Ovary (tissue), 9 donors: ENCODE data around the gene DIO1. TPM values are rescaled to one million over a fixed set of nuclear protein-coding genes. Genes with fewer than 3 reads are reported as not detected.

Source experiments
- DNase-seq, 5 donors: peaks; one replicate each; pipeline ENCODE4 v3.0.0-alpha.2; 2019 to 2020
- H3K27ac ChIP-seq, 2 donors: fragments of 200-600 bp; one replicate each; pipeline versions ENCODE4 v1.5.1 to v1.8.0; 2019 to 2022
- H3K27me3 ChIP-seq: fragments of 200-600 bp; one replicate; pipeline ENCODE4 v1.8.0; 2022
- H3K36me3 ChIP-seq: fragments of 200-600 bp; sonication (generic); one replicate; pipeline ENCODE4 v1.5.1; 2019
- H3K4me1 ChIP-seq: one replicate; pipeline ENCODE4 v1.8.1; 2013; ENCODE audit warnings: mild to moderate bottlenecking, moderate library complexity; ENCODE audit not compliant: insufficient read depth
- H3K4me3 ChIP-seq: fragments of 200-600 bp; sonication (generic); one replicate; pipeline ENCODE4 v1.5.1; 2017
- H3K9me3 ChIP-seq, 2 donors: fragments of 200-600 bp in 1 of 2; sonication (generic) in 1 of 2; one replicate each; pipeline versions ENCODE4 v1.5.1 to v1.8.1; 2013 to 2019; ENCODE audit warnings: mild to moderate bottlenecking in 1 of 2, moderate library complexity in 1 of 2
- EP300 ChIP-seq: sonication (generic); formaldehyde crosslinking; IDR thresholded peaks from one replicate; pipeline ENCODE4 v1.6.1; 2017; ENCODE audit warnings: antibody characterized with exemption
- POLR2A ChIP-seq: fragments of 450-650 bp; IDR thresholded peaks from one replicate; pipeline ENCODE4 v1.6.1; 2017; ENCODE audit warnings: antibody characterized with exemption, mild to moderate bottlenecking, moderate library complexity
- WGBS, 3 donors: extraction: QIAGEN DNeasy Blood & Tissue Kit in 1 of 3; methylation state at CpG; one replicate each; pipeline versions ENCODE4 v1.1.5 to v1.1.7; 2013 to 2017; 5-methylcytosine and 5-hydroxymethylcytosine counted together
- intact Hi-C, 4 donors: fragments of 100-400 bp; cut with DNase I; formaldehyde crosslinking; loops; one replicate each; pipeline versions ENCODE4 v1.11.0 to v1.15.1; 2022 to 2023
- polyA plus RNA-seq, 2 donors: library from polyadenylated mRNA; stranded (reverse); fragments of 200-250 nt in 1 of 2; fragments of 350-450 nt in 1 of 2; fragmentation: Illumina TruSeq in 1 of 2; extraction: RNeasy Lipid Tissue Mini Kit (QIAGEN cat#74804) in 1 of 2; gene quantifications; one replicate each; pipeline ENCODE4 v1.2.3, GENCODE V29; 2013 to 2014
- total RNA-seq, 7 donors: library from RNA; depleted of rRNA in 2 of 7; stranded (reverse); fragments of >200 nt in 2 of 7; fragmentation: NEBNext Ultra II Directional in 3 of 7; extraction: Animal tissue kit (Norgen Biotek cat#: 25700) in 3 of 7; gene quantifications; one replicate each; pipeline versions ENCODE4 v1.1.0 to v1.2.4, GENCODE V29; 2016 to 2023
- TF ChIP-seq, protein P1 (sequence below), 3 donors: fragments of 450-650 bp in 2 of 3; fragments of 200-600 bp in 1 of 3; IDR thresholded peaks; one replicate each; pipeline versions ENCODE4 v1.5.1 to v1.8.0; 2016 to 2022; ENCODE audit warnings: antibody characterized with exemption in 3 of 3, mild to moderate bottlenecking in 1 of 3
- donor health status: DM: no; HTN: no; CAD: no; lungs with moderate emphysema.
- donor health status: DM: no; HTN: no; CAD: no.
- donor health status: Bipolar disorder and iron deficiency.
- donor health status: DM: yes; HTN: yes; CAD: no.
- donor health status: DM: no; HTN: no; CAD: no.
- donor health status: DM: yes; HTN: yes; CAD: no.

The DIO1 gene
- total and polyA plus RNA-seq, 9 donors = 0.46 TPM; not detected in 8

DNA sequence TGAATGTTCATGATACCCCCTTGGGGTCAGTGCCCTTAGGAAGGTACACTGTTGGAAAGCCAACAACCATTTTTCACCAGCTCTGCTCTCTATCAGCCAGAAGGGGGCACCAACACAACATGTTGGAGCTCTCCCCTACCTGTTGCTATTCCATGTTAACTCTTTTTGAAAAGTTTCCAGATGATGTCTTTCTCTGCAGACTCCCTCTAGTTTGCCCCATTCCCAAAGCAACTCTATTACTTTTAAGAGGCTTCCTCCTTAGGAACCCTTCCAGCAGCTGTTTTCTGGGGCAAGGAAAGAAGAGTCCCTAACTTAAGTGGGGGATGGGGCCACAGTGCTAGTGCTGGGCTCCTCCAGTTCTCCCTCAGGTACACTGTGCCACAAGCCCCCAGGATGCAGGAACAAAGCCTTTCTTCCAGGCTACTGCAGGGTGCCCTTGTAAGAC is 33.0 kb upstream of the DIO1 start:
- Histone ChIP-seq H3K4me3 (no peak overlapping the region), H3K27ac (no peak overlapping the region), H3K36me3 (no peaks in the 10 kb centered on the region), H3K4me1 (no peaks in the 10 kb centered on the region), H3K9me3 (no peaks in the 10 kb centered on the region), H3K27me3 (no peaks in the 10 kb centered on the region)
- no peak for TF ChIP-seq POLR2A
- TF ChIP-seq, protein P1, sequence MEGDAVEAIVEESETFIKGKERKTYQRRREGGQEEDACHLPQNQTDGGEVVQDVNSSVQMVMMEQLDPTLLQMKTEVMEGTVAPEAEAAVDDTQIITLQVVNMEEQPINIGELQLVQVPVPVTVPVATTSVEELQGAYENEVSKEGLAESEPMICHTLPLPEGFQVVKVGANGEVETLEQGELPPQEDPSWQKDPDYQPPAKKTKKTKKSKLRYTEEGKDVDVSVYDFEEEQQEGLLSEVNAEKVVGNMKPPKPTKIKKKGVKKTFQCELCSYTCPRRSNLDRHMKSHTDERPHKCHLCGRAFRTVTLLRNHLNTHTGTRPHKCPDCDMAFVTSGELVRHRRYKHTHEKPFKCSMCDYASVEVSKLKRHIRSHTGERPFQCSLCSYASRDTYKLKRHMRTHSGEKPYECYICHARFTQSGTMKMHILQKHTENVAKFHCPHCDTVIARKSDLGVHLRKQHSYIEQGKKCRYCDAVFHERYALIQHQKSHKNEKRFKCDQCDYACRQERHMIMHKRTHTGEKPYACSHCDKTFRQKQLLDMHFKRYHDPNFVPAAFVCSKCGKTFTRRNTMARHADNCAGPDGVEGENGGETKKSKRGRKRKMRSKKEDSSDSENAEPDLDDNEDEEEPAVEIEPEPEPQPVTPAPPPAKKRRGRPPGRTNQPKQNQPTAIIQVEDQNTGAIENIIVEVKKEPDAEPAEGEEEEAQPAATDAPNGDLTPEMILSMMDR (IDR thresholded peaks at IDR 0.05) = peak; percentile 44 to 53 (median 49)
- intact Hi-C loops = loop anchor here in 3 of 4 donors (5.0 to 10.0 kb wide), 4 partner anchors 634 to 954 kb away; partner anchors contain the start of gene TTC22 (in 1 of the 3)
- DNase-seq = peak in 3 of 5 donors; percentile 26 to 37 (median 35)

DNA sequence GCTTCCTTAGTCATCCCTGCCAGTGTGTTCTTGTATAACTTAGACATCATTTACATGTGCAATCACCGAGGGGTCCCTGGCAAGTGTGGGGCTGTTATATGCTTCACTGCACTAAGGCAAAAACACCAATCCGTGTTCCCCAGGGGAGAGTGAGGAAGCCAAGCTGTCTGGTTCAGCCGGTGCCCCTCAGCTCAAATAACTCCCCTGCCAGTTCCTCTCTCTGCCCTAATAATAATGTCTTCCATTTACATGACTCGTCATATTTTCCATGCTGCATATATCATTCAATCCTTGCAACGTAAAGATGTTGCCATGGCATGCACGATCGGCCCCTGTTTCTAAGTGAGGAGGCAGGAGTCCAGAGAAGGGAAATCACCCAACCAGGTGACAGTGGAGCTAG is 31.5 kb upstream of the DIO1 start:
- Histone ChIP-seq H3K36me3 (no peaks in the 10 kb centered on the region), H3K27ac (no peak overlapping the region), H3K27me3 (no peaks in the 10 kb centered on the region), H3K4me3 (no peak overlapping the region), H3K4me1 (no peaks in the 10 kb centered on the region), H3K9me3 (no peaks in the 10 kb centered on the region)
- intact Hi-C loops = loop anchor here in 3 of 4 donors (5.0 to 10.0 kb wide), 4 partner anchors 632 to 952 kb away; partner anchors contain the start of gene TTC22 (in 1 of the 3)
- DNase-seq = no peak
- WGBS, 3 donors = 68 to 74% (median 69%) methylated on average over 7 of the region's 7 CpGs
- no peak for TF ChIP-seq POLR2A
- TF ChIP-seq EP300 = no peak
- TF ChIP-seq, protein P1 (IDR thresholded peaks at IDR 0.05) = no peak

DNA sequence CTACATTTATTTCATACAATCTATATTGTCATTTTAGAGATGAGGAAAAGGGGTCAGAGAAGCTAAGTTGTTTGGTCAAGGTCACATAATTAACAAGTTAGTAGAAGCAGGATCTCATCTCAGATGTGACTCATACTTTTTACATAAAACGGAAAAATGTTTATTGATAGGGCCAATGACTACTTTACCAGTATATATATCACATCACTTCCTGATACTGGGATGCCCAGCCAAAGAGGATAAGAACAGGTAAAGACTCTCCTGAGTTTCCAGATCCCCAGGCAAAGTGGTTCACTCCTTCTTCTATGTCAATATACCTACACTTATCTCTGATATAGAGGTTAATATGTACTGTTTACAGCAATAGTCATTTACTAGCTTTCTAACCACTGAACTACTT is 25.4 kb upstream of the DIO1 start:
- intact Hi-C loops = loop anchor here in 3 of 4 donors (10.0 kb wide), 3 partner anchors 626 to 946 kb away; partner anchors contain the start of gene TTC22 (in 1 of the 3)
- Histone ChIP-seq H3K4me1 (no peaks in the 10 kb centered on the region), H3K36me3 (no peaks in the 10 kb centered on the region), H3K27ac (no peak overlapping the region), H3K9me3 (no peaks in the 10 kb centered on the region), H3K4me3 (no peak overlapping the region), H3K27me3 (no peaks in the 10 kb centered on the region)
- WGBS, 3 donors = 66 to 88% (median 87%) methylated on average over 1 of the region's 1 CpG
- TF ChIP-seq EP300 = no peak
- TF ChIP-seq, protein P1 (IDR thresholded peaks at IDR 0.05) = no peak
- TF ChIP-seq POLR2A = no peak
- DNase-seq = no peak

DNA sequence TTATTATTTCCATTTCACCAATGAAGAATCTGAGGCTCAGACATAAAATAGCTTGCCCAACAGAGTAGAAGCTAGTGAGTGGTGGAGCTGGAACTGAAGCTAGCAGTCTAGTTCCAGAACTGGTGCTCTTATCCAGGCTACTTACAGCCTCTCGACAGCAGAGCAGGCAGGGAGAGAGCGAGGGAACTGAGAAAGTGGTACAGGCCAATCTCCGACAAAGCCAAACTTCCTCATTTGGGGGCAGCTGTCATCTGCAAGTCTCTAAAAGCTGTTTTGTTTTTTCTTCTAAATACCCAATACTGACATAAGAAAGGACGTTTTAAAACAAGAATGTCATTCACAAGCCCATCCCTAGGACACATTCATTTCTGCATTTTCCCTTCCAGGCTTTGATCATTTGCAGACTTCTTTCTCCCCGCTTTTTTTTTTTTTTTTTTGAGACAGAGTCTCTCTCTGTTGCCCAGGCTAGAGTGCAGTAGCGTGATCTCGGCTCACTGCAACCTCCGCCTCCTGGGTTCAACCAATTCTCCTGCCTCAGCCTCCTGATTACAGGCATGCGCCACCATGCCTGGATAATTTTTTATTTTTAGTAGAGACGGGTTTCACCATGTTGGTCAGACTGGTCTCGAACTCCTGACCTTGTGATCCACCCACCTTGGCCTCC is 24.4 kb upstream of the DIO1 start:
- intact Hi-C loops = loop anchor here in 3 of 4 donors (10.0 kb wide), 4 partner anchors 185 to 945 kb away; partner anchors contain the start of genes TCEANC2 (in 1 of the 3), TMEM59 (in 1 of the 3) and TTC22 (in 1 of the 3)
- TF ChIP-seq, protein P1 (IDR thresholded peaks at IDR 0.05) = no peak
- TF ChIP-seq POLR2A (no peak), EP300 (no peak)
- 91 to 95% (median 94%) methylated on average over 11 of the region's 11 CpGs for WGBS, 3 donors
- Histone ChIP-seq H3K27me3 (no peaks in the 10 kb centered on the region), H3K4me1 (no peaks in the 10 kb centered on the region), H3K27ac (no peak overlapping the region), H3K4me3 (no peak overlapping the region), H3K9me3 (no peaks in the 10 kb centered on the region), H3K36me3 (no peaks in the 10 kb centered on the region)
- no peak for DNase-seq
